Breast epithelium (tissue), 3 donors: Measurements from ENCODE around the gene RIPOR3.

Experiments
- POLR2AphosphoS5 ChIP-seq, 3 donors: sonication (generic); formaldehyde crosslinking; IDR thresholded peaks; one replicate each; pipeline ENCODE4 v1.6.1; 2017; ENCODE audit warnings: antibody characterized with exemption in 3 of 3
- TF ChIP-seq, protein P1 (sequence below), 3 donors: fragments of 450-650 bp; IDR thresholded peaks; one replicate each; pipeline ENCODE4 v1.5.1; 2016 to 2017; ENCODE audit warnings: antibody characterized with exemption in 3 of 3, mild to moderate bottlenecking in 3 of 3, moderate library complexity in 3 of 3

- TF ChIP-seq, protein P1, sequence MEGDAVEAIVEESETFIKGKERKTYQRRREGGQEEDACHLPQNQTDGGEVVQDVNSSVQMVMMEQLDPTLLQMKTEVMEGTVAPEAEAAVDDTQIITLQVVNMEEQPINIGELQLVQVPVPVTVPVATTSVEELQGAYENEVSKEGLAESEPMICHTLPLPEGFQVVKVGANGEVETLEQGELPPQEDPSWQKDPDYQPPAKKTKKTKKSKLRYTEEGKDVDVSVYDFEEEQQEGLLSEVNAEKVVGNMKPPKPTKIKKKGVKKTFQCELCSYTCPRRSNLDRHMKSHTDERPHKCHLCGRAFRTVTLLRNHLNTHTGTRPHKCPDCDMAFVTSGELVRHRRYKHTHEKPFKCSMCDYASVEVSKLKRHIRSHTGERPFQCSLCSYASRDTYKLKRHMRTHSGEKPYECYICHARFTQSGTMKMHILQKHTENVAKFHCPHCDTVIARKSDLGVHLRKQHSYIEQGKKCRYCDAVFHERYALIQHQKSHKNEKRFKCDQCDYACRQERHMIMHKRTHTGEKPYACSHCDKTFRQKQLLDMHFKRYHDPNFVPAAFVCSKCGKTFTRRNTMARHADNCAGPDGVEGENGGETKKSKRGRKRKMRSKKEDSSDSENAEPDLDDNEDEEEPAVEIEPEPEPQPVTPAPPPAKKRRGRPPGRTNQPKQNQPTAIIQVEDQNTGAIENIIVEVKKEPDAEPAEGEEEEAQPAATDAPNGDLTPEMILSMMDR (IDR thresholded peaks at IDR 0.05), result no peak
- TF ChIP-seq POLR2AphosphoS5 (IDR thresholded peaks at IDR 0.05), result no peak
These were observed 49.0 kb downstream of the RIPOR3 start for GRCh38 chr20:50642288-50642803.
